HG02852 (cell line): Measurements from ENCODE around the gene MMP28.
A peak's percentile ranks its signal among the peaks of the same experiment; 100 is the strongest.

Experiments used
- ATAC-seq: cut with Tn5 transposase; IDR thresholded peaks from one replicate; pipeline ENCODE4 v1.9.1; 2021; ENCODE audit warnings: mild to moderate bottlenecking, moderate library complexity; ENCODE audit not compliant: unreplicated experiment

The MMP28 gene

GRCh38 chr17:35795007-35795870 lies at the start of gene MMP28:
TSS of gene MMP28 (minus strand) at chr17:35795641. CDS start at chr17:35795377, 264 bp downstream.
- no peak for ATAC-seq

GRCh38 chr17:35844547-35844946 lies 49.1 kb upstream of the MMP28 start:
- no peak for ATAC-seq

- ATAC-seq, result no peak
Observed at GRCh38 chr17:35843698-35844097, 48.3 kb upstream of the MMP28 start.

GRCh38 chr17:35842239-35842638 lies 46.8 kb upstream of the MMP28 start:
- ATAC-seq, result no peak

GRCh38 chr17:35841505-35841904 lies 46.1 kb upstream of the MMP28 start:
- ATAC-seq, result no peak

GRCh38 chr17:35841101-35841500 lies 45.7 kb upstream of the MMP28 start:
- ATAC-seq, result no peak

GRCh38 chr17:35825206-35825605 lies 29.8 kb upstream of the MMP28 start:
- no peak for ATAC-seq

- no peak for ATAC-seq
Observed at GRCh38 chr17:35821308-35821707, 25.9 kb upstream of the MMP28 start.

- no peak for ATAC-seq
Observed at GRCh38 chr17:35819455-35819854, 24.0 kb upstream of the MMP28 start.

- ATAC-seq, result no peak
Observed at GRCh38 chr17:35817196-35817595, 21.8 kb upstream of the MMP28 start.

GRCh38 chr17:35816723-35817122 lies 21.3 kb upstream of the MMP28 start:
- no peak for ATAC-seq

GRCh38 chr17:35812456-35812855 lies 17.0 kb upstream of the MMP28 start:
- ATAC-seq, result no peak

- no peak for ATAC-seq
Observed at GRCh38 chr17:35811759-35812158, 16.3 kb upstream of the MMP28 start.

GRCh38 chr17:35809855-35810461 lies 14.5 kb upstream of the MMP28 start:
- ATAC-seq, result no peak

GRCh38 chr17:35808962-35809854 lies 13.8 kb upstream of the MMP28 start, which contains the start of gene TAF15:
TSS of gene TAF15 (plus strand) at chr17:35809484. CDS start at chr17:35809570, 86 bp downstream.
- ATAC-seq, result peak; percentile 90

GRCh38 chr17:35808240-35808961 lies 13.0 kb upstream of the MMP28 start:
- no peak for ATAC-seq

- ATAC-seq, result no peak
Observed at GRCh38 chr17:35807371-35808144, 12.1 kb upstream of the MMP28 start.

- no peak for ATAC-seq
Observed at GRCh38 chr17:35804658-35805192, 9.3 kb upstream of the MMP28 start.

GRCh38 chr17:35801583-35802224 lies 6.3 kb upstream of the MMP28 start:
- ATAC-seq, result no peak
